Measurements from ENCODE around the gene SRF.

The SRF gene

DNA sequence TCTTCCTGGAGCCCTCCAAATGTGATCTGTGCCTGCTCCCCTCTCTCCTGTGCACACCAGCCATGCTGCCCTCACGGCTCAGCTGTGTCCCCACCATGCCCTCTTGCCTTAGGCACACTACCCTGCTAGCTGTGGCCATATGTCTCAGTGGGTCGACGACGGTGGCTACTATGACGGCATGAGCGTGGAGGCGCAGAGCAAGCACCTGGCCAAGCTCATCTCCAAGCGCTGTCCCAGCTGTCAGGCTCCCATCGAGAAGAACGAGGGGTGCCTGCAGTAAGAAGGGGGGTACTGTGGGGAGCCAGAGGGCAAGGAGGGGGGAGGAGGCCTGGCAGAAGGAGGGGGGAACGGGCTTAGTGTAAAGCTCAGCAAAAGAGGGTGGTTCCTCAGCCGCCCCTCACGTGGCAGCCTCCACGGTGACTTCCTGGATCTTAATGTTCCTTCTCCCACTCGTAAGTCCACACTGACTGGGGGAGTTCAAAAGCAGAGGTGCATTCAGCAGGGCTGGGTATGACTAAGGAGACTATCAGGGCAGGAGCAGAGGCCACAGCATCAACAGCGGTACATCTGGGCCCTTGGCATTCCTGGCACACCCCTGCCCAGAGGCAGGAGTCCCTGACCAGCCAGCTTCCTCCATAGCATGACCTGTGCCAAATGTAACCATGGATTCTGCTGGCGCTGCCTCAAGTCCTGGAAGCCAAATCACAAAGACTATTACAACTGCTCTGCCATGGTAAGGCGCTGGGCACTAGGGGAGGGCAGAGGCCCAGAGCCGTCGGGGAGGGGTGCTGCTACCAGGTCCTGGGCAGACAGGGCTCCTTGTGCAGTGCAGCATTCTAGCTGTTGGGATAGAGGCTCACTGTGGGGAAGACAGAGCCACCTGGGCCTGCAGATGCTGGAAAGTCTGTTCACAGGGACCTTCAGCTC lies 50.2 kb downstream of the SRF start:
- Histone ChIP-seq H3K36me3 (ENCODE audit: insufficient read depth, low read length) (peaks cover 58% of the 10 kb centered on the region), H3K4me3 (ENCODE audit: low read length) (no peak overlapping the region), H3K4me1 (ENCODE audit: control insufficient read depth, insufficient read depth, low read length) (peaks cover 14% of the 10 kb centered on the region)

DNA sequence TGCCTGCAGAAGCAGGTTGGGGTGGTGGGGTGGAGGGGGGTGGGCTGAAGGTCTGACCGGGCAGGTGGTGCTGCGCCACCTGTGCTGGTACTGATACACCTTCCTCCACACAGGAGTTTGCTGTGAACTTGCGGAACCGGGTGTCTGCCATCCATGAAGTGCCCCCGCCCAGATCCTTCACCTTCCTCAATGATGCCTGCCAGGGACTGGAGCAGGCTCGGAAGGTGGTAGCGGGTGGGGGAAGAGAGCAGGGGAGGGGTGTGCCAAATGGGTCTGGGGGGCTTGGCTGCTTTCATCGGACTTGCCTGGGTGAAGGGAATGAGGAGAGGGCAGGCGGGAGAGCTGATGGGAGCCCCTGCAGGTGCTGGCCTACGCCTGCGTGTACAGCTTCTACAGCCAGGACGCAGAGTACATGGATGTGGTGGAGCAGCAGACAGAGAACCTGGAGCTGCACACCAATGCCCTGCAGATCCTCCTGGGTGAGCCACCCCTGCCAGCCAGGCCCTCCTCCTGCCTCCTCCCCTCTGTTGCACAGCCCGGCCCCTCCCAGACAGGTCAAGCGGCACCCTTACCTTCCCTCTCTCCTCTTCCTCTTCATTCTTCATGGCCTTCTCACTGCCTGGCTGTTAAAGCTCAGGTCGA lies 51.5 kb downstream of the SRF start:
- Histone ChIP-seq H3K36me3 (ENCODE audit: insufficient read depth, low read length) (peaks cover 46% of the 10 kb centered on the region), H3K9me3 (replicated peaks; ENCODE audit: low read length) (no peaks in the 10 kb centered on the region), H3K9ac (ENCODE audit: low read depth, low read length) (no peak overlapping the region), H3K4me3 (ENCODE audit: low read length) (no peak overlapping the region), H3K4me1 (ENCODE audit: control insufficient read depth, insufficient read depth, low read length) (peaks cover 14% of the 10 kb centered on the region), H3K27me3 (ENCODE audit: control insufficient read depth, insufficient read depth, low read length) (no peaks in the 10 kb centered on the region), H3K4me2 (ENCODE audit: low read length) (no peak overlapping the region)

More for the DNA sequence above, 50.2 kb downstream of the SRF start:
- peak overlapping the region; percentile 31 for H3K4me2 ChIP-seq (ENCODE audit: low read length)
- no peaks in the 10 kb centered on the region for H3K9me3 ChIP-seq (replicated peaks; ENCODE audit: low read length)
- H3K9ac ChIP-seq (ENCODE audit: low read depth, low read length), result no peak overlapping the region
- H3K27me3 ChIP-seq (ENCODE audit: control insufficient read depth, insufficient read depth, low read length), result no peaks in the 10 kb centered on the region

DNA sequence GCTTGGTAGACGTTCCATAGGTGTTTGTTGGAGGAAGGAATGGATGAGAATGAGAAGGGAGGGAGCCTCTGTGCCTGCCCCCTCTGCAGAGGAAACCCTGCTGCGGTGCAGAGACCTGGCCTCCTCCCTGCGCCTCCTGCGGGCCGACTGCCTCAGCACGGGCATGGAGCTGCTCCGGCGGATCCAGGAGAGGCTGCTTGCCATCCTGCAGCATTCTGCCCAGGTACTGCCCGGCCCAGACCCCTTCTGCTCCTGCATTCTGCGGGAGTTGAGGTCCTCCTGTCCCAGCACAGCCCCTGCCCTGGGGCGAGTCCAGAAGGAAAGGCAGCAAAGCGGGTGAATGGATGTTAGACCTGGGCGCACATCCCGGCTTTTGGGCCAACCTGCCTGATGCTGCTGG lies 52.1 kb downstream of the SRF start:
- Histone ChIP-seq H3K27me3 (ENCODE audit: control insufficient read depth, insufficient read depth, low read length) (no peaks in the 10 kb centered on the region), H3K36me3 (ENCODE audit: insufficient read depth, low read length) (peaks cover 43% of the 10 kb centered on the region), H3K4me2 (ENCODE audit: low read length) (no peak overlapping the region), H3K4me3 (ENCODE audit: low read length) (no peak overlapping the region), H3K9me3 (replicated peaks; ENCODE audit: low read length) (no peaks in the 10 kb centered on the region), H3K4me1 (ENCODE audit: control insufficient read depth, insufficient read depth, low read length) (peaks cover 14% of the 10 kb centered on the region), H3K9ac (ENCODE audit: low read depth, low read length) (no peak overlapping the region)

DNA sequence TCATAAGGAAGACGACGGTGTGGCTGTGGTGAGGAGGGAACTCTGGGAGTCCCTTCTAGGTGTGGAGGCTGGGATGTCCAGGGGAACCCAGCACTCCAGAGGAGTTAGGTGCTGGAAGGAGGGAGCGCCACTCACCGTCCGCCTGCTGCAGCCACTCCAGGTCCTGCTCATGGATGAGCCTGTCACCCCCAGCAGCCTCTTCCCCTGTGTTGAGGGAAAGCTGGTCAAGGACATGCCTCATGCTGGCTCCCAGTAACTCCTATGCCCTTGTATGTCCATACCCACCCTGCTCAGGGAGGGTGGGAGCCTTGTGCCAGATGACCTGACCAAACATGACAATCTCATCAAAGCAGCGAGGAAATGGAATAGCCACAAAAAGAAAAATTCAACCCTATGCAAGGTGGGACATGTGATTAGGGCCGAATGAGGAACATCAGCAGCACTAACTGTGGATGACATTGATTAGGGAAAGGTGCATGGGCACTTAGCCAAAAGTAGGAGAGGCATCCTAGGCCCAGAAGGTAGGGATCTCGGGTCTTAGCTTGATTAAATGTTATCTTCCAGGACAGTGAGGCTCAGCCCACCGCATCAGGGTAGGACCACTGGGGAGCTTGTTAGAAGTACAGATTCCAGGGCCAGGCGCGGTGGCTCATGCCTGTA lies 55.3 kb downstream of the SRF start:
- peaks cover 4% of the 10 kb centered on the region for H3K27me3 ChIP-seq (ENCODE audit: control insufficient read depth, insufficient read depth, low read length)
- no peaks in the 10 kb centered on the region for H3K9me3 ChIP-seq (replicated peaks; ENCODE audit: low read length)
- no peak overlapping the region for H3K4me3 ChIP-seq (ENCODE audit: low read length)
- no peak overlapping the region for H3K4me2 ChIP-seq (ENCODE audit: low read length)
- no peak overlapping the region for H3K9ac ChIP-seq (ENCODE audit: low read depth, low read length)
- H3K4me1 ChIP-seq (ENCODE audit: control insufficient read depth, insufficient read depth, low read length), result peaks cover 19% of the 10 kb centered on the region
- H3K36me3 ChIP-seq (ENCODE audit: insufficient read depth, low read length), result peaks cover 19% of the 10 kb centered on the region

DNA sequence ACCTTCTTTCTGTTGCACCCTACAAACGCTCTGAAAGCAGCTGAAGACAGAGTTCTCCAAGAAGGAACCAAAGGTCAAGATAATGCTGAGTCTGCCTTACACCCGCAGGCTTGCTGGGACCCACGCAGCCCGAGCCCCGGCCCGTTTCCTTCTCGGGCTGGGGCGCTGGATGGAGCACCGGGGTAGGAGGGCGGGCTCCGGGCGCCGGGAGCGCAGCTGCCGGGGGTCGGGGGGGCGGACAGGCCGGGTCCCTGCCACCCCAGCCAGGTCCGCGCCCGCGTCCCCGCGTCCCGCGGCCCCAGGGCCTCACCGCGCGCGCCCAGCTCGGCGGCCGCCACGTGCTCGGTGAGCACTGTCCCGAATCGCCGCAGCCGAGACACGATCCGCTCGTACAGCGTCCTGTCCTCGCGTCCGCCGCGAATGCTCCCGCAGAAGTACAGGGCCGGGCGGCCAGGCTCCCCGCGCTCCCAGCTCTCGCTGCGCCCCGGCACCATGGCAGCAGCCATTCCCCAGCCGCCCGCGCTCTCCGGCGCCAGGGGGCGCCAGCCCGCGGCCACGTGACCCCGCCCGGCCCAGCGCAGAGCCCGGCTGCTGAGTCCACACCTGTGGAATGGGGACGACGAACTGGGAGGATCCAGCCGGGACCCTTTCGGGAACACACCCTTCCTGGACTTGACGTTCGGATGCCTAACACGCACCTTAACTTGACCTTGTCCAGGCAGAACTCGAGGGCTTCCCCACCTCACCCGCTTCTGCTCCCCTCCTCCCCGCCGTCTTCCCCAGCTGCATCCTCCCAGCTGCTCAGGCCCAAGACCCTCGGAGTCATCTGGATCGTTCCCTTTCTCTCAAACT lies 58.1 kb downstream of the SRF start, which contains the start of gene DNPH1:
Gene DNPH1, minus strand, starts transcription at position 531 of the 852 bp plus-strand sequence. Its CDS starts 25 bp downstream, at position 506.
- H3K9ac ChIP-seq (ENCODE audit: low read depth, low read length), result peak within 1 kb of the TSS; percentile 83
- peak within 1 kb of the TSS; percentile 81 for H3K4me2 ChIP-seq (ENCODE audit: low read length)
- peaks cover 11% of the 10 kb centered on the region for H3K4me1 ChIP-seq (ENCODE audit: control insufficient read depth, insufficient read depth, low read length)
- H3K9me3 ChIP-seq (replicated peaks; ENCODE audit: low read length), result no peaks in the 10 kb centered on the region
- peaks cover 4% of the 10 kb centered on the region for H3K36me3 ChIP-seq (ENCODE audit: insufficient read depth, low read length)
- H3K27me3 ChIP-seq (ENCODE audit: control insufficient read depth, insufficient read depth, low read length), result peaks cover 10% of the 10 kb centered on the region
- H3K4me3 ChIP-seq (ENCODE audit: low read length), result peak within 1 kb of the TSS; percentile 82

DNA sequence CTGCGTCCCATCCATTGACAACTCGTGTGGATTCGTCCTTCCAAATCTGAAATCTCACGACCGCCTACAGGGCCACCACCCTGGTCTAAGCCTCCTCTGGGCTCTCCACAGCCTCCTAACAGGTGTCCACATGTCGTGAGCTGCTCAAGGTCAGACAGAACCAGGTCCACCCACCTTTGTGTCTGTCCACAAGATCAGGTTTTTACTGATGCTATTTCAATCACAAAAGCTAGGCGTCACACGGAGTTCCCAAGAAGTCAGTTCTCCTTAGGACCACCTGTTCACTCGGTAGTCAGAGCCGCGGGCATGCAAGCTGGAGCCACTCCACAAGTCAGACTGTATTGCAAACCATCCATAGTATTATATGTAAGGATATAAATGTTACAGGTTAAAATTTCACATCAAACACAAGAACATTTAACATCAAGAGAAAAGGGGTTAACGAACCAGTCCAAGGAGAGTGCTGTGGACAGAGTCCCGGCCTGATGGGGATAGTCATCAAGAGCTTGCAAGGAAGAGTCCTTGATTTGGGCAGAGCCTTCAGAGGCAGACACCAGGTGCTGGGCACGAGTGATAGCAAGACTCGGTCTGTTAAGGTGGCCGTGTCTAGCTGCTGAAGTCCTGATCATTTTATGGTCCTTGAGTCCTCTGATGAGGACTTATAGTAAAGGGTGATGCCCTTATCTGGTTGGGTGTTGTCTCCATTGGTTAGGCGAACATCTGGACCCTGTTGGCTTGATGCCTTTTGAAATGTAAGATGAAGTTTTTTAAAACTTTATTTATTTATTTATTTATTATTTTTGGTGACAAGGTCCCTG lies 58.9 kb downstream of the SRF start:
- H3K36me3 ChIP-seq (ENCODE audit: insufficient read depth, low read length), result no peaks in the 10 kb centered on the region
- H3K27me3 ChIP-seq (ENCODE audit: control insufficient read depth, insufficient read depth, low read length), result peaks cover 10% of the 10 kb centered on the region
- H3K4me2 ChIP-seq (ENCODE audit: low read length), result peak overlapping the region; percentile 81
- no peaks in the 10 kb centered on the region for H3K9me3 ChIP-seq (replicated peaks; ENCODE audit: low read length)
- peaks cover 11% of the 10 kb centered on the region for H3K4me1 ChIP-seq (ENCODE audit: control insufficient read depth, insufficient read depth, low read length)
- H3K4me3 ChIP-seq (ENCODE audit: low read length), result peak overlapping the region; percentile 82
- no peak overlapping the region for H3K9ac ChIP-seq (ENCODE audit: low read depth, low read length)

DNA sequence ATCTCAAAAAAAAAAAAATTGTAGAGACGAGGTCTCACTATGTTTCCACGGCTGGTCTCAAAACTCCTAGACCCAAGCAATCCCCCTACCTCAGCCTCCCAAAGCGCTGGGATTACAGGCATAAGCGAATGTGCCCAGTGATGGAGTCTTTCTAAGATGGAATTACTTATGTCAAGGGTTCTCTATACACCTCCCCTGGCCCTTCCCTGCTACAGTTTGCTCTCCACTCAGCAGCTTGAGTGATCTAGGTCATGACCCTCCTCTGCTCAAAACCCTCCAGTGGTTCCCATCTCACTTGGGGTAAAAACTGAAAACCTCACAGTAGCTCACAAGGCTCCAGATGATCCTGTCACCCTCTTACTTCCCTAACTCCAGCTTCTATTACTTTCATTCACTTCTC lies 60.0 kb downstream of the SRF start:
- H3K36me3 ChIP-seq (ENCODE audit: insufficient read depth, low read length), result no peaks in the 10 kb centered on the region

More for the DNA sequence above, 60.0 kb downstream of the SRF start:
- no peak overlapping the region for H3K9ac ChIP-seq (ENCODE audit: low read depth, low read length)
- no peak overlapping the region for H3K4me3 ChIP-seq (ENCODE audit: low read length)
- H3K4me2 ChIP-seq (ENCODE audit: low read length), result no peak overlapping the region
- no peaks in the 10 kb centered on the region for H3K9me3 ChIP-seq (replicated peaks; ENCODE audit: low read length)
- H3K27me3 ChIP-seq (ENCODE audit: control insufficient read depth, insufficient read depth, low read length), result peaks cover 10% of the 10 kb centered on the region
- peaks cover 11% of the 10 kb centered on the region for H3K4me1 ChIP-seq (ENCODE audit: control insufficient read depth, insufficient read depth, low read length)
